NT2/D1 (cell line): ENCODE data around the gene CHD5.
"Not testable (repeated sequence)": the region's sequence is repeated elsewhere in the genome, so short reads cannot be mapped to it uniquely, and the experiment has no call there.

Experiments used
- DNase-seq: peaks from one replicate; pipeline ENCODE4 v3.0.0-alpha.2; 2011; ENCODE audit warnings: low read depth, low spot score
- H3K27me3 ChIP-seq: 2 replicates; pipeline ENCODE4 v1.6.0; 2011; ENCODE audit warnings: mild to moderate bottlenecking; ENCODE audit not compliant: insufficient read length, insufficient read depth
- H3K36me3 ChIP-seq: 2 replicates; pipeline ENCODE4 v1.6.1; 2011; ENCODE audit warnings: mild to moderate bottlenecking, low read length, mixed read lengths; ENCODE audit not compliant: insufficient read depth, insufficient read length
- H3K4me1 ChIP-seq: 2 replicates; pipeline ENCODE4 v1.5.1; 2011; ENCODE audit not compliant: insufficient read depth, insufficient read length
- H3K4me3 ChIP-seq: 2 replicates; pipeline ENCODE4 v1.5.1; 2011; ENCODE audit warnings: low read depth; ENCODE audit not compliant: insufficient read length
- H3K9ac ChIP-seq: 2 replicates; pipeline ENCODE4 v1.6.0; 2011; ENCODE audit warnings: low read depth; ENCODE audit not compliant: insufficient read length
- H3K9me3 ChIP-seq: 2 replicates; pipeline ENCODE4 v1.5.1; 2011; ENCODE audit warnings: mild to moderate bottlenecking, low read length; ENCODE audit not compliant: insufficient read depth
- SUZ12 ChIP-seq: IDR thresholded peaks from 2 replicates; pipeline ENCODE4 v1.6.1; 2011; ENCODE audit not compliant: insufficient read length, insufficient read depth; ENCODE audit errors: extremely low read depth
- YY1 ChIP-seq: IDR thresholded peaks from 2 replicates; pipeline ENCODE4 v1.6.1; 2011; ENCODE audit not compliant: insufficient read length, insufficient read depth
- ZNF274 ChIP-seq: IDR thresholded peaks from 2 replicates; pipeline ENCODE4 v1.6.1; 2011; ENCODE audit warnings: mild to moderate bottlenecking, low read depth, low read length

Gene CHD5

DNA sequence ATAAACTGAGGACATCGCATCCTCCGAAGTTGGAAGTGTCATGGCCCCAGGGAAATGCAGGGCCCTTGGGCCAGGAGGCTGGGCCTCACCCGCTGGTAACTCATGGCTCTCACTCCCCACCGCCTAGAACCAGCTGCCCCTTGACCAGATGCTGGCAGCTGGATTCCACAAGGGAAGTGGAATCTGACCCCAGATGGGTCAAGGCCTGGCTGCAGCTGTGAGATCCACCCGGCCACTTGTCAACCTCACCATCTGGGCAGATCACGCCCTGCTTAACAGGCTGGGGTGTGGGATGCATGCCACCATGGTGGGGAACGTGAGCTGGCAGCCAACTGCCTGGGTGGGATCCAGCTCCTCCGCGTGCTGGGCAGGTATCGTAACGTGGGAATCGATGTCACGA is 108.9 kb downstream of the CHD5 start:
- Histone ChIP-seq H3K27me3 (no peaks in the 10 kb centered on the region), H3K9me3 (no peaks in the 10 kb centered on the region), H3K36me3 (no peaks in the 10 kb centered on the region), H3K9ac (no peak overlapping the region), H3K4me1 (no peaks in the 10 kb centered on the region), H3K4me3 (no peak overlapping the region)
- DNase-seq = no peak
- TF ChIP-seq YY1 = no peak
- no peak for TF ChIP-seq ZNF274
- no peak for TF ChIP-seq SUZ12

DNA sequence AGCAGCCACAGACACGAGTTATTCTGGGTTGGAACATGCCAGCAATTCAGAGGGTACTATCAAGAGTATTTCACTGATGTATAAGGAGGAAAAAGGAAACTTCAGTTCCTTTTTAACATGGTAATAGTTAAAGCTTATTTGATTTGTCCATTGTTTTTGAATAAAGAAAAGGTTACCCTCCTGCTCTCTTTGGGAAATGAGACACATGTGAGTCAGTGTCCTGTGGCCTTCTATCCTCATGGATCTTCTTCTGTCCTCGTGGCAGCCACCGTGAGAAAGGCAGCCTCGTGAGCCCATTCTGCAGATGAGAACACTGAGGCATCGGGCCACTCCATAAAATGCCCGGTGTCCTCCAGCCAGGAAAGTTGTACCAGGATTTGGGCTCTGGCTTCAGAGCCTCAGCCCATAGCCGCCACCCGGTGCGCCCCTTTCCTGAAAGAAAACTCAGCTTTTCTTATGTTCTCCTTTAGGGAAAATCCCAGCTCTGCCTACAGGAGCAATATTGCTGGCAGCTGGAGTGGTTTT is 109.6 kb downstream of the CHD5 start:
- H3K9ac ChIP-seq = no peak overlapping the region
- no peaks in the 10 kb centered on the region for H3K36me3 ChIP-seq
- TF ChIP-seq SUZ12 (no peak), YY1 (no peak), ZNF274 (no peak)
- H3K9me3 ChIP-seq = no peaks in the 10 kb centered on the region
- H3K4me3 ChIP-seq = no peak overlapping the region
- no peaks in the 10 kb centered on the region for H3K4me1 ChIP-seq
- no peaks in the 10 kb centered on the region for H3K27me3 ChIP-seq
- no peak for DNase-seq

DNA sequence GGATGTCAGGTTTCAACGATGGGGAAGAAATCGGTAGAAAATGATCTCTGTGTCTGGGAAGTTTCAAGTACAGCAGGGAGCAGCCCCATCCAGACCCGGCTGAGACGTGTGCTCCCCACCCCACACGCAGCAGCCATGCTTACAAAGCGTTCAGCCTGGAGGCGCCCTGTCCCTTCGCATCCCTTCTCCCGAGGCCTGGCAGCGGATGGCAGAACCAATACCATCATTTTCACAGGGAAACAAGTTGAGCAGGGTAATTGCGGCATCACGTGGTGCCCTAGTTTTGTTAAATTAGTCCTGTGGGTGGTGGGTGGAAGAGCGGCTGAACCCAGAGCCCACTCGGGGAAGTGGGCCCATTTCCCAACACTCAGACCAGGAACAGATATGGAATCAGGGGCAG is 110.5 kb downstream of the CHD5 start:
- no peak for DNase-seq
- no peak overlapping the region for H3K9ac ChIP-seq
- H3K4me3 ChIP-seq = no peak overlapping the region
- H3K27me3 ChIP-seq = no peaks in the 10 kb centered on the region
- H3K36me3 ChIP-seq = no peaks in the 10 kb centered on the region
- no peaks in the 10 kb centered on the region for H3K4me1 ChIP-seq
- no peak for TF ChIP-seq YY1
- no peak for TF ChIP-seq SUZ12
- TF ChIP-seq ZNF274 = no peak
- no peaks in the 10 kb centered on the region for H3K9me3 ChIP-seq

DNA sequence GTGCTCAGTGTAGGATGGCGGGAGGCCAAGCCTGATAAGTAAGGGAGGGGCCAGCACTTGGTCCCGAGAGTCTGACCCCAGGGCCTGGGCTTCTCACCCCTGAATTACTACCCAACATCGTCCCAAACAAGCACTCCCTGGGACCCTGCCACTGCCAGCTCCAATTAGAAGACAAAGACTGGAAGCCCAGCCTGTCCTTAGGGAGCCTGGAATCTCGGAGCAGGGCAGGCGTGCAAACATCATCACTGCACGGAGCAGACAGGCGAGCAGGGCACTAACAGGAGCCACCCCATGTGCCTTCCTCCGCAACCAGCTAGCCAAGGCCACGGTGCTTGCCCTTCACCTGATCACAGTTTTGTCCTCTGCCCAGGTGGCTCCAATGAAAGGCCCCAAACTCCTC is 111.2 kb downstream of the CHD5 start:
- H3K36me3 ChIP-seq = no peaks in the 10 kb centered on the region
- no peak for TF ChIP-seq SUZ12
- no peak for TF ChIP-seq YY1
- TF ChIP-seq ZNF274 = no peak
- DNase-seq = no peak
- no peak overlapping the region for H3K9ac ChIP-seq
- H3K4me1 ChIP-seq = no peaks in the 10 kb centered on the region
- no peak overlapping the region for H3K4me3 ChIP-seq
- no peaks in the 10 kb centered on the region for H3K27me3 ChIP-seq
- no peaks in the 10 kb centered on the region for H3K9me3 ChIP-seq

DNA sequence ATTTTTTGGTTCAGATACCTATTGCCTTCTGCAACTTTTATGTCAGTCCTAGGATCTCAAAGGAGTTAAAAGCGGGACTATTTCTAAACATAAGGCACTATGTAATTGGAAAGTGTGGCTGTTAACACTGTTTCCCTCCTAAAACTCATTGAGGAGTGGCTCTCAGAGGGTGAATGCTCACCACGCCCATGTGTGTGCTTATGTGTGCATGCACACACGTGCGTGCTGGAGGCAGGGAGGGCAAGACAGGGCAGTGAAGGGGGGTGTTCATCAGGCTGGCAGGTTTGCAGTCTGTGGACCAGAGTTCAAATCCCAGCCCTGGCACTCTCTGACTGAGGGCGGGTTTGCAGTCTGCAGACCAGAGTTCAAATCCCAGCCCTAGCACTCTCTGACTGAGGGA is 112.0 kb downstream of the CHD5 start:
- TF ChIP-seq ZNF274 = no peak
- no peak for TF ChIP-seq YY1
- TF ChIP-seq SUZ12 = no peak
- Histone ChIP-seq H3K36me3 (no peaks in the 10 kb centered on the region), H3K9ac (no peak overlapping the region), H3K4me3 (no peak overlapping the region), H3K27me3 (no peaks in the 10 kb centered on the region), H3K9me3 (no peaks in the 10 kb centered on the region), H3K4me1 (no peaks in the 10 kb centered on the region)
- no peak for DNase-seq

DNA sequence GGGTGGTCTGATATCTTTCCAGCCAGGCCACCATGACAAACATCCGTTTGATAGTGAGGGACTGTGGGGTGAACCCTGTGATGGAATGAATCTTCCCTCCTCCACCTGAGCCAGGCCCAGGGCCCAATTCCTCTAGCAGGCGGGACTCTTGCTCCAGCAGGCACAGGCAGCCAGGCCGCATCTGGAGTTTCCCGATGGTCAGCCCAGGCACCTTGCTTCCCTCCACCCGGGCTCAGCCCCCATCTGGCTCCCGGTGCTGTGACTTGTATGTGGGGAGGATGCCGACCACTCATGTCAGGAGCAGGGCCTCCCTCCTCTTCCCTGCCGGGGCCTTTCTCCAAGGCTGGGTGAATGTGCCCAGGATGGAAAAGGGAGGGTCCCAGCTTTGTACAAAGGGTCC is 113.4 kb downstream of the CHD5 start:
- Histone ChIP-seq H3K9ac (no peak overlapping the region), H3K4me1 (no peaks in the 10 kb centered on the region), H3K9me3 (no peaks in the 10 kb centered on the region), H3K36me3 (no peaks in the 10 kb centered on the region), H3K4me3 (no peak overlapping the region), H3K27me3 (no peaks in the 10 kb centered on the region)
- TF ChIP-seq SUZ12 = no peak
- no peak for TF ChIP-seq YY1
- no peak for TF ChIP-seq ZNF274
- no peak for DNase-seq

DNA sequence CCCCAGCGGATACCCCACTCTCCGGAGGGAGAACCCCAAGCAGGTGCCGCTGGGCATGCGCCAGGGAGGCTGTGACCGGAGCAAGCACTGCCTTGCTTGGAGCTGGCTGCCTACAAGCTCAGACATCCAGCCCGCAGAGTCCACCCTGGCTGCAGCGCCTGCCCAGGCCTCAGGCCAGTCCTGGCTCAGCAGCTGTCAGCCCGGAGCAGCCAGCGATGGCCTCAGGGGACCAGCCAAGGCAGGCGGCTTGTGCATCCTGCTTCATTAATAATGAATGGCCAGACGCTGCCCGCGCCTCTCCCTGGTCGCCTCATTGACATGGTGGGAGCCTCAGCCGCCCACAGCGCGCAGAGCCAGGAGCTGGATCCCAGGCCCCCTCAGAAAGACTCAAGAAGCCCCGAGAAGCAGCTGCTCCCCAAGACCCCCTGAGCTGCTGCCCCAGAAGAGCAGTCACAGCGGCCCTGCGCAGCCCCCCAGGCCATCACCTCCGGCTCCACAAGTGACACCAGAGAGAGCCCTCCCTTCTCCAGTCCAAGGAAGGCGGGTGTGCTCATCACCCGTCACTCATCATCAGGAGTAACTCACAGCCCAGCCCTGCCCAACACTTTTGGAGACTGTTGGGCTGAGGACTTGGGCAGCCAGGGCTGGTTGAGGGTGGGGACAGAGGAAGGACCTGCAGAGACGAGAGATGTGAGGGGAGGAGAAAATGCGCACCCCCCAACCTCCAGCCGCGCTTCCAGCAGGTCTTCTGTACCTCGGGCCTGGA is 114.8 kb downstream of the CHD5 start:
- TF ChIP-seq YY1 (no peak), ZNF274 (no peak), SUZ12 (no peak)
- DNase-seq = no peak
- Histone ChIP-seq H3K4me1 (no peaks in the 10 kb centered on the region), H3K9me3 (no peaks in the 10 kb centered on the region), H3K27me3 (no peaks in the 10 kb centered on the region), H3K36me3 (no peaks in the 10 kb centered on the region), H3K4me3 (no peak overlapping the region), H3K9ac (no peak overlapping the region)

DNA sequence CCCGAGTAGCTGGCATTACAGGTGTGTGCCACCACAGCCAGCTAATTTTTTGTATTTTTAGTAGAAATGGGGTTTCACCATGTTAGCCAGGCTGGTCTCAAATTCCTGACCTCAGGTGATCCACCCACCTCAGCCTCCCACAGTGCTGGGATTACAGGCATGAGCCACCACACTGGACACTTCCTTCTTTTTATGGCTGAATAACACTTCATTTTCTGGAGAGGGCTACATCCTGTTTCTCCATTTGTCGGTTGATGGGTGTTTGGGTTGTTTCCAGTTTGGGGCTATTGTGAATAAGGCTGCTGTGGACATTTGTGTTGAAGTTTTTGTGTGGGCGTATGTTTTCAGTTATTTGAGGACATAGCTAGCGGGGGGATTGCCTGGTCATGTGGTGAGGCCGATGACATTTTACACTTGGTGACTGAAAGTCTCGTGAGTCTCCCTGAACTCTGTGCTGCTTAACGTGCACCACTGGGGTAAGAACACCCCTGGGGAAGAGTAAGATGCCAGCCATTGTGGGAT is 116.5 kb downstream of the CHD5 start:
- H3K4me3 ChIP-seq, H3K36me3 ChIP-seq, DNase-seq, H3K4me1 ChIP-seq, H3K27me3 ChIP-seq, H3K9me3 ChIP-seq, H3K9ac ChIP-seq: not testable (repeated sequence)
